ENCODE measurements around the gene TNKS2. TPM values are rescaled to one million over a fixed set of nuclear protein-coding genes. Genes with fewer than 3 reads are reported as not detected.

TNKS2 gene
- total RNA-seq, 1 donor from 2014 or later, result 53.7 TPM

GRCh38 chr10:91856637-91857036 is 58.4 kb downstream of the TNKS2 start:
- Mint-ChIP-seq H3K9me3 (no peaks in the 10 kb centered on the region), H3K27me3 (ENCODE audit: low read depth) (no peaks in the 10 kb centered on the region), H3K36me3 (peaks cover 29% of the 10 kb centered on the region), H3K4me3 (no peak overlapping the region), H3K27ac (no peak overlapping the region), H3K4me1 (no peaks in the 10 kb centered on the region)
- no peak for DNase-seq (ENCODE audit: low spot score in 2 of 2, unreplicated experiment in 2 of 2)
- no peak for TF ChIP-seq CTCF (IDR thresholded peaks at IDR 0.05; ENCODE audit: unreplicated experiment)

- Mint-ChIP-seq H3K36me3 (peaks cover 37% of the 10 kb centered on the region), H3K27me3 (ENCODE audit: low read depth) (no peaks in the 10 kb centered on the region), H3K4me1 (no peaks in the 10 kb centered on the region), H3K4me3 (no peak overlapping the region), H3K9me3 (no peaks in the 10 kb centered on the region), H3K27ac (no peak overlapping the region)
- no peak for DNase-seq (ENCODE audit: low spot score in 2 of 2, unreplicated experiment in 2 of 2)
- TF ChIP-seq CTCF (IDR thresholded peaks at IDR 0.05; ENCODE audit: unreplicated experiment), result no peak
These were observed 62.7 kb downstream of the TNKS2 start for GRCh38 chr10:91860885-91861284.

- H3K27ac Mint-ChIP-seq, result no peak overlapping the region
- no peak for DNase-seq (ENCODE audit: low spot score in 2 of 2, unreplicated experiment in 2 of 2)
- peaks cover 20% of the 10 kb centered on the region for H3K36me3 Mint-ChIP-seq
- TF ChIP-seq CTCF (IDR thresholded peaks at IDR 0.05; ENCODE audit: unreplicated experiment), result no peak
- H3K27me3 Mint-ChIP-seq (ENCODE audit: low read depth), result no peaks in the 10 kb centered on the region
- H3K4me1 Mint-ChIP-seq, result no peaks in the 10 kb centered on the region
- no peak overlapping the region for H3K4me3 Mint-ChIP-seq
- no peaks in the 10 kb centered on the region for H3K9me3 Mint-ChIP-seq
These were observed 65.9 kb downstream of the TNKS2 start for GRCh38 chr10:91864099-91864498.

- no peak for DNase-seq (ENCODE audit: low spot score in 2 of 2, unreplicated experiment in 2 of 2)
- TF ChIP-seq CTCF (IDR thresholded peaks at IDR 0.05; ENCODE audit: unreplicated experiment), result no peak
- Mint-ChIP-seq H3K9me3 (no peaks in the 10 kb centered on the region), H3K27me3 (ENCODE audit: low read depth) (no peaks in the 10 kb centered on the region), H3K36me3 (peaks cover 20% of the 10 kb centered on the region), H3K4me3 (no peak overlapping the region), H3K27ac (no peak overlapping the region), H3K4me1 (no peaks in the 10 kb centered on the region)
These were observed 66.5 kb downstream of the TNKS2 start for GRCh38 chr10:91864744-91865143.

- no peaks in the 10 kb centered on the region for H3K27me3 Mint-ChIP-seq (ENCODE audit: low read depth)
- peaks cover 20% of the 10 kb centered on the region for H3K36me3 Mint-ChIP-seq
- H3K27ac Mint-ChIP-seq, result no peak overlapping the region
- no peaks in the 10 kb centered on the region for H3K9me3 Mint-ChIP-seq
- H3K4me1 Mint-ChIP-seq, result no peaks in the 10 kb centered on the region
- TF ChIP-seq CTCF (IDR thresholded peaks at IDR 0.05; ENCODE audit: unreplicated experiment), result no peak
- DNase-seq (ENCODE audit: low spot score in 2 of 2, unreplicated experiment in 2 of 2), result no peak
- H3K4me3 Mint-ChIP-seq, result no peak overlapping the region
These were observed 67.4 kb downstream of the TNKS2 start for GRCh38 chr10:91865562-91866081.

- H3K4me3 Mint-ChIP-seq, result no peak overlapping the region
- no peaks in the 10 kb centered on the region for H3K36me3 Mint-ChIP-seq
- no peak for DNase-seq (ENCODE audit: low spot score in 2 of 2, unreplicated experiment in 2 of 2)
- H3K4me1 Mint-ChIP-seq, result peaks cover 5% of the 10 kb centered on the region
- no peak overlapping the region for H3K27ac Mint-ChIP-seq
- TF ChIP-seq CTCF (IDR thresholded peaks at IDR 0.05; ENCODE audit: unreplicated experiment), result no peak
- no peaks in the 10 kb centered on the region for H3K27me3 Mint-ChIP-seq (ENCODE audit: low read depth)
- H3K9me3 Mint-ChIP-seq, result no peaks in the 10 kb centered on the region
These were observed 76.9 kb downstream of the TNKS2 start for GRCh38 chr10:91875156-91875555.

Data from mesothelial cell of epicardium (in vitro differentiated cells).